LHCN-M2 (cell line): Measurements from ENCODE around the gene CLEC3B. TPM values are rescaled to one million over a fixed set of nuclear protein-coding genes. Genes with fewer than 3 reads are reported as not detected.
"Not testable (repeated sequence)": the region's sequence is repeated elsewhere in the genome, so short reads cannot be mapped to it uniquely, and the experiment has no call there.

Experiments
- DNase-seq: peaks from one replicate; pipeline ENCODE4 v3.0.0-alpha.2; 2012; ENCODE audit warnings: low read depth
- total RNA-seq: library from RNA; depleted of rRNA; stranded (reverse); fragments of >200 nt; gene quantifications from 2 replicates; pipeline ENCODE4 v1.2.3, GENCODE V29; 2014

CLEC3B gene
- total RNA-seq, 1 experiment from 2014 or later: 0.40 TPM

DNA sequence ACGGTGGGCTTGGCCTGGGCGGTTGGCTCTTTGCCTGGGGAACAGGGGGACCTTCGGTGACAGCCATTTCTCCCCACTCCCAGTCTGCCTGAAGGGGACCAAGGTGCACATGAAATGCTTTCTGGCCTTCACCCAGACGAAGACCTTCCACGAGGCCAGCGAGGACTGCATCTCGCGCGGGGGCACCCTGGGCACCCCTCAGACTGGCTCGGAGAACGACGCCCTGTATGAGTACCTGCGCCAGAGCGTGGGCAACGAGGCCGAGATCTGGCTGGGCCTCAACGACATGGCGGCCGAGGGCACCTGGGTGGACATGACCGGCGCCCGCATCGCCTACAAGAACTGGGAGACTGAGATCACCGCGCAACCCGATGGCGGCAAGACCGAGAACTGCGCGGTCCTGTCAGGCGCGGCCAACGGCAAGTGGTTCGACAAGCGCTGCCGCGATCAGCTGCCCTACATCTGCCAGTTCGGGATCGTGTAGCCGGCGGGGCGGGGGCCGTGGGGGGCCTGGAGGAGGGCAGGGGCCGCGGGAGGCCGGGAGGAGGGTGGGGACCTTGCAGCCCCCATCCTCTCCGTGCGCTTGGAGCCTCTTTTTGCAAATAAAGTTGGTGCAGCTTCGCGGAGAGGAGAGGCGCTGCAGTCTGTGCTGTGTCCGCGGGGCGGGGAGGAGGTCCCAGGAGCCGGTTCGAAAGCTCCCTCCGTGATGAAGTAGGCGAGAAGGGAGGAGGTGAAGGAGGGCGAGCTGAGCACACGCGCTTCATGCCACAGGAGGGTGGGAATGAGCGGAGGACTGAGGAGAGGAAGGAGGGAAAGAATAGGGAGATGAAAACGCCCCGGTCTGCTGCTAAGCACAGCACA is 9.6 kb downstream of the CLEC3B start:
- no peak for DNase-seq

GRCh38 chr3:45037720-45038455 is 11.8 kb downstream of the CLEC3B start:
- DNase-seq: peak; percentile 94

DNA sequence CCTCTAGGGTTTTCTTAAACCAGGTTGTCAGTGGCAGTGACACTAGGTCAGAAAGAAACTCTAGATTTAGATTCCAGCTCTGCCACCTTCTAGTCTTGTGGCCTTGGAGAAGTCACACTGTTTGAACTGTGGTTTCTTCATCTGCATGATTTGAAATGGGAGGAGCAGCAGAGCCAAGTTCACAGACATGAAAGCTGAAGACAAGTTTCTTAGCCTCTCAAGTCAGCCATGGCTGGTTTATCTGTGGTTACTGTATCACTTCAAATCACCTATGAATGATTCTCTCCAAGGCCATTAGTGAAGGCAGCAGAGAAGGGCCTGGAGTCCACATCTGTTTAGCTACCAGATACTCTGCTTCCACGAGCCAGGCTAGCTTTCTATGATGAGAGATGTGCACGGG is 15.6 kb downstream of the CLEC3B start:
- DNase-seq: no peak

DNA sequence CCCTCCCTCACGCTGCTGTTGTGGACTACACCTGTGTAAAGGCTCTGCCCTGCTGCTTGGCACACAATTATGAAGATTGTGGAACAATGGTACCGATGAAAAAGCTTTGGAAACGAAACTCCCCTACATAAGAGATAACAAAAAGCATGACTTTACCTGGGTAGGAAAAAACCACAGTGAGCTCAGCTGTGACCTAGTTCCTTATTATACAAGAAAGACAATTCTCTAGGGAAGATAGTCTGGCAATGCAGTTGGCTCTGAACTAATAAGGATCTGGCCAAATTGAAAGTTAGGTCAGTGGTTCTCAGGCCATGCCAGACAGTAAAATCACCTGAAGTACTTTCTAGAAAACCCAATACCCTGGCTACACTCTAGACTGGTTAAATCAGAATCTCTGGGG is 16.1 kb downstream of the CLEC3B start:
- DNase-seq: no peak

DNA sequence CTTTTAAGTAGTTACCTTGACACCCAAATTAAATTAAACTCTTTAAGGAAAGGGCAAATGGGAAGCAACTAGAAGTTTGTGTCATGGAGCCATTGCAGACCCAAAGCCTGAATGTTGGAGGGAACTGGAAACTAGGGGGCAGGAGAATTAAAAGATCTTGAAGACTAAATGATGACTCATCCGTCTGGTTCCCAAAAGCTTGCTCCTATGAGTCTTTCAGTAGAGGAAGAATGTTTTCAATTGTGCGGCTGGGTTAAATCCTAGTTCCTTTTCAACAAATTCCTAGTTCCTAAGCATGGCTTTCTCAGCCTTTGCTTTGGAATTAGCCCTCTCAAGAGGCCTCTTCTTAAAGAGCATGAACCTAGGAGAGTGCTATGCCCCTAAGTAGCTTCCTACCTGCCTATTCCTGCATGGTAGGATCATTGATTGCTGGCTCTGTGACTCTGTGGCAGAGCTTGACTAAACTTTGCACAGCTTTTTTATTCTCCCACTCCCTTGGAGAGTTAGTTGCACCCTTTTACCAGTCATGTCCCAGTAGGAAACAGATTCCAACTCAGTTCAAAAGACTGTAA is 17.7 kb downstream of the CLEC3B start:
- peak; percentile 92 for DNase-seq

DNA sequence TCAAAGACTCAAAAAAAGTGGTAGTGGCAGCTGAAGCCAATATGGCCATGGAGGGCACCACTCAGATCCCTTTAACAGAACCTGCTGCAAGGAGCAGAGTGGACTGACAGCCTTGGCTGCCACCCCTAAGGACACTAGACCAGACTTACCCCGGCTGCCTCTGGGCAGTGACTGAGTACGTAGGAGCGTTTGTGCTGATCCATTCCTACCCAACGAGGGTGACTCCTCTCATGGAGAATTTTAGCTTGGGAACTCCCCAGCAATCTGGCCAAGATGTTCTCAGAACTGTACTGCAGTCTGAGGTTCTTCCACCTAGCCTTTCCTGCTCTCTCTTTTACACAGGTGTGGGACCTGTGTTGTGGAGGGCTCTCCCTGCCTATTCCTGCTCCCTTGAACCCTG is 22.1 kb downstream of the CLEC3B start:
- no peak for DNase-seq

- no peak for DNase-seq
Observed at GRCh38 chr3:45049807-45050206, 23.7 kb downstream of the CLEC3B start.

- no peak for DNase-seq
Observed at GRCh38 chr3:45051685-45052084, 25.6 kb downstream of the CLEC3B start.

GRCh38 chr3:45053805-45054195 is 27.7 kb downstream of the CLEC3B start:
- DNase-seq: not testable (repeated sequence)

GRCh38 chr3:45054196-45054857 is 28.2 kb downstream of the CLEC3B start:
- DNase-seq: peak; percentile 83

GRCh38 chr3:45055032-45055410 is 28.9 kb downstream of the CLEC3B start:
- peak; percentile 78 for DNase-seq

- DNase-seq: peak; percentile 85
Observed at GRCh38 chr3:45055411-45056143, 29.5 kb downstream of the CLEC3B start.

DNA sequence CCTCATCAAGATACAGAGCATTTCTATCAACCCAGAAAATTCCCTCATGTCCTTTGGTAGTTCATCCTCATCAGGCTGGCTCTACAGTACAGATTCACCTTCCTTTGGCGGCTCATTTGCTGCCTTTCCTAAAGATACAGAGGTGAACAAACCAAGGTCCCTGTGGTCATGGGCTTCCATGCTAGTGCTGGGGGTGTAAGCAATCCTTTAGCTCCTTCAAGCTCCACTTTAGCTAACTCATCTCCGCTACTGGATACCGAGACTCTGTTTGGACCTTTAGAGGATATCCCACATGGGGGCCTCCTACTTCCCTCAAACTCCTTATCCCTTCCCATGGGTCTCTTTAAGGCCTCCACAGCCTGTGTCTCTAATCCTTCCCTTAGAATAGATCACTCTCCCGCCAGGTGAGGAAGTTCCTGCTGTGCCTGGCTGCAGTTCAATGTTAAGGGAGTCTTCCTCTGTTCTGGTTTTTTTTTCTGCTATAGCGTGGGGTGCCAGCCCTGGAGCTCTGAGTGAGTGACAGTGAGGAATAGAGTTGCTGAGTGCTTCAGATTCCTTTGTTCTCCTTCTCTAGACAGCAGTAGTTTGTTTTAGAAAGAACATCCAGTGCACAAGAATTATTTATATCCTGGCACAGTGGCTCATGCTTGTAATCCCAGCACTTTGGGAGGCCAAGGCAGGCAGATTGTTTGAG is 30.7 kb downstream of the CLEC3B start:
- DNase-seq: peak; percentile 31

GRCh38 chr3:45057557-45057956 is 31.5 kb downstream of the CLEC3B start:
- DNase-seq: no peak

- DNase-seq: no peak
Observed at GRCh38 chr3:45059132-45059531, 33.0 kb downstream of the CLEC3B start.

DNA sequence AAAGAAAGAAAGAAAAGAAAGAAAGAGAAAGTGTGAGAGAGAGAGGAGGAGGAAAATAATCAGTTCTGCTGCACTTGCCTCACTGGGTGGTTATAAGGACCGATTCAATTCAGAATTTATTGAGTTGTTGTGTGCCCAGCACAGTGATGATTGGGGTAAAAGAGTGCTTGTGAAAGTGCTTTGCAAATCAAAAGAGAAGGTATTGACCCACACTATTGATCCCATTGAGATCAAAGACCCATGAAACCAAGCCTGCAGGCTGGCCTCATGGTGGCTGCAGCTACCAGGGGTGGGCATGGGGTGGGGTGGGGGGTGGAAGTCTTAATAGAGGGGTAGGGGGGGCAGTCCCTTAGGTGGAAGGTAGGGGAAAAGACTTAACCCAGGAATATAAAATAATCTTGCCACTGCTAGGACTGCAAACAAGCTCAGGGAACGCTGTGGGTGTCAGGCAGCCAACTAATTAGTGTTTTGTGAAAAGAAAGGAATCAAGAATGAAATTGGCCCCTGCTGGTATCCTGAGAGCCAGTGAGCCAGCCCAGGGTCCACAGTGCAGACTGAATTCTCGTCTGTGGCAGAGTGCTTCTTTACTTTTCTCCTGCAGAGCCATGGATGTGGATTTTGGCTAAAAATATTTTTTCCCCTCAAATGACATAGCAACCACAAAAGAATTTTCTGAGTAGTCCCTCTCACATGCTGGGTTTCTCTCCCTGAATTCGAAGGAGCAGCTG is 34.2 kb downstream of the CLEC3B start:
- DNase-seq: peak; percentile 39

DNA sequence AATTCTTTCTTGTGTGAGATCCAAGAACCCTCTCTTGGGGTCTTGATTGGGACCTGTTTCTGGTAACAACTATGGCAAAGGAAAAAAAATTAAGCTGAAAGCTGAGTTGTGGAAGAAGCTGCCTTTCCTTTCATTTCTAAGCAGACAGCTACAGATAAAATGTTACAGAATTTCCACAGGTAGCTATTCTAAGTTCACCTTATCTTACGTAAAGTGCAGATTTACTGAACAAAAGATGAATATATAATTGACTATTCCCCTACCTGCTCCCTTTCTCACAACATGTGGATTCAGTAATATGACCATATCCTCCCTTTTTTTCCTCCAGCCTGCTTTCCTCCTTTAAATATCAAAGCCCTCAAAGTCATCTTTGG is 36.6 kb downstream of the CLEC3B start:
- DNase-seq: no peak

DNA sequence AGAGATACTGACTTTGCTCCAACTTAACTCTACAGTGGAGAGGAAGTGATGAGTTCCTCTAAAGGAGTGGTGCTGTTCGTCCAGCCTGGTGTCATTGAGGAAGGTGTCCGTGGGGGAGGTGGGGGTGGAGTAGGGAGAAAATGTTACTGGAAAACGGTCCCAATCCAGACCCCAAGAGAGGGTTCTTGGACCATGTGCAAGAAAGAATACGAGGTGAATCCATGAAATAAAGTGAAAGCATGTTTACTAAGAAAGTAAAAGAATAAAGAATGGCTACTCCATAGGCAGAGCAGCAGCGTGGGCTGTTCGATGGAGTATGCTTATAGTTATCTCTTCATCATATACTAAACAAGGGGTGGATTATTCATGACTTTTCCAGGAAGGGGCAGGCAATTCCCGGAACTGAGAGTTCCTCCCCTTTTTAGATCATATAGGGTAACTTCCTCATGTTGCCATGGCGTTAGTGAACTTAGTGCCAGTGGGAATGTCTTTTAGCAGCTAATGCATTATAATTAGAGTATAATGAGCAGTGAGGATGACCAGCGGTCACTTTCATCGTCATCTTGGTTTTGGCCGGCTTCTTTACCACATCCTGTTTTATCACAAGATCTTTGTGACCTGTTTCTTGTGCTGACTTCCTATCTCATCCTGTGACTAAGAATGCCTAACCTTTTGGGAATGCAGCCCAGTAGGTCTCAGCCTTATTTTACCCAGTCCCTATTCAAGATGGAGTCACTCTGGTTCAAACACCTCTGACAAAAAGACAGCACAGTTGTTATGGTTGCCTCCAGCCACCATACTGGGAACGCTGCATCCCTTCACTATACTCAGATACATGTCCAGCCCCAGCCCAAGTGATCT is 38.6 kb downstream of the CLEC3B start:
- peak; percentile 80 for DNase-seq

GRCh38 chr3:45065373-45065720 is 39.2 kb downstream of the CLEC3B start:
- no peak for DNase-seq
